Measurements from ENCODE around the gene SH3GL3. TPM values are rescaled to one million over a fixed set of nuclear protein-coding genes. Genes with fewer than 3 reads are reported as not detected.
A peak's percentile ranks its signal among the peaks of the same experiment; 100 is the strongest.

The SH3GL3 gene
- not detected for total RNA-seq

GRCh38 chr15:83446904-83447709, at the start of gene SH3GL3:
TSS of gene SH3GL3 (plus strand) at chr15:83447341. CDS start at chr15:83447534, 193 bp downstream.
- peak; percentile 47 to 90 for DNase-seq (ENCODE audit: low spot score in 2 of 2)
- TF ChIP-seq CTCF (IDR thresholded peaks at IDR 0.05), result peak in 2 of 3 experiments; percentile 42 to 47
- intact Hi-C loops (cut with DNase I), result loop anchor here (5.0 to 10.0 kb wide), 3 partner anchors 205 to 588 kb away; partner anchors contain the start of gene ADAMTSL3
- H3K36me3 ChIP-seq, result no peaks in the 10 kb centered on the region
- H3K27ac ChIP-seq, result no peak within 1 kb of the TSS
- no peaks in the 10 kb centered on the region for H3K27me3 ChIP-seq
- H3K4me3 ChIP-seq, result peak within 1 kb of the TSS; percentile 70 to 84
- H3K4me1 ChIP-seq, result peaks cover 0 to 2% of the 10 kb centered on the region in 2 donors
- no peaks in the 10 kb centered on the region for H3K9me3 ChIP-seq

- intact Hi-C loops (cut with DNase I), result no loop called here
- Histone ChIP-seq H3K9me3 (no peaks in the 10 kb centered on the region), H3K27ac (no peak overlapping the region), H3K4me1 (no peaks in the 10 kb centered on the region), H3K27me3 (no peaks in the 10 kb centered on the region), H3K4me3 (no peak overlapping the region), H3K36me3 (no peaks in the 10 kb centered on the region)
- TF ChIP-seq CTCF (IDR thresholded peaks at IDR 0.05), result no peak
- DNase-seq (ENCODE audit: low spot score in 2 of 2), result no peak
Measured at GRCh38 chr15:83398626-83399025, 48.5 kb upstream of the SH3GL3 start.

GRCh38 chr15:83404121-83404520, 43.0 kb upstream of the SH3GL3 start:
- H3K27me3 ChIP-seq, result no peaks in the 10 kb centered on the region
- H3K4me1 ChIP-seq, result no peaks in the 10 kb centered on the region
- no peaks in the 10 kb centered on the region for H3K36me3 ChIP-seq
- DNase-seq (ENCODE audit: low spot score in 2 of 2), result no peak
- no peak for TF ChIP-seq CTCF (IDR thresholded peaks at IDR 0.05)
- no peak overlapping the region for H3K4me3 ChIP-seq
- H3K9me3 ChIP-seq, result no peaks in the 10 kb centered on the region
- intact Hi-C loops (cut with DNase I), result no loop called here
- H3K27ac ChIP-seq, result no peak overlapping the region

GRCh38 chr15:83410532-83410931, 36.6 kb upstream of the SH3GL3 start:
- H3K9me3 ChIP-seq, result no peaks in the 10 kb centered on the region
- no peaks in the 10 kb centered on the region for H3K4me1 ChIP-seq
- no peak overlapping the region for H3K4me3 ChIP-seq
- TF ChIP-seq CTCF (IDR thresholded peaks at IDR 0.05), result no peak
- H3K36me3 ChIP-seq, result no peaks in the 10 kb centered on the region
- H3K27ac ChIP-seq, result no peak overlapping the region
- no peak for DNase-seq (ENCODE audit: low spot score in 2 of 2)
- H3K27me3 ChIP-seq, result no peaks in the 10 kb centered on the region
- intact Hi-C loops (cut with DNase I), result no loop called here

- TF ChIP-seq CTCF (IDR thresholded peaks at IDR 0.05), result no peak
- Histone ChIP-seq H3K9me3 (no peaks in the 10 kb centered on the region), H3K36me3 (no peaks in the 10 kb centered on the region), H3K4me1 (no peaks in the 10 kb centered on the region), H3K27ac (no peak overlapping the region), H3K27me3 (no peaks in the 10 kb centered on the region), H3K4me3 (no peak overlapping the region)
- DNase-seq (ENCODE audit: low spot score in 2 of 2), result no peak
- intact Hi-C loops (cut with DNase I), result no loop called here
Measured at GRCh38 chr15:83413054-83413719, 34.0 kb upstream of the SH3GL3 start.

Data from ascending aorta (tissue), 2 donors.